Fibroblast of skin of abdomen (primary cell): ENCODE measurements around the gene PDE7B.
A peak's percentile ranks its signal among the peaks of the same experiment; 100 is the strongest.
"Not testable (repeated sequence)": the region's sequence is repeated elsewhere in the genome, so short reads cannot be mapped to it uniquely, and the experiment has no call there.

Source experiments
- DNase-seq: peaks from one replicate; pipeline ENCODE4 v3.0.0-alpha.2; 2013

PDE7B gene

GRCh38 chr6:135850882-135851281 lies 619 bp upstream of the PDE7B start:
- peak; percentile 5 for DNase-seq

GRCh38 chr6:135852746-135853145 lies 1.2 kb downstream of the PDE7B start:
- no peak for DNase-seq

GRCh38 chr6:135853227-135853626 lies 1.7 kb downstream of the PDE7B start:
- peak; percentile 35 for DNase-seq

- no peak for DNase-seq
These were observed 2.5 kb downstream of the PDE7B start for GRCh38 chr6:135853986-135854385.

- no peak for DNase-seq
These were observed 3.3 kb downstream of the PDE7B start for GRCh38 chr6:135854799-135855198.

- DNase-seq: no peak
These were observed 7.4 kb downstream of the PDE7B start for GRCh38 chr6:135858931-135859330.

- no peak for DNase-seq
These were observed 8.9 kb downstream of the PDE7B start for GRCh38 chr6:135860361-135860760.

- no peak for DNase-seq
These were observed 9.7 kb downstream of the PDE7B start for GRCh38 chr6:135861189-135861588.

- not testable (repeated sequence) for DNase-seq
These were observed 13.4 kb downstream of the PDE7B start for GRCh38 chr6:135864929-135865328.

- DNase-seq: no peak
These were observed 15.1 kb downstream of the PDE7B start for GRCh38 chr6:135866445-135867123.

GRCh38 chr6:135867332-135867731 lies 15.8 kb downstream of the PDE7B start:
- no peak for DNase-seq

- DNase-seq: no peak
These were observed 18.4 kb downstream of the PDE7B start for GRCh38 chr6:135869857-135870256.

- peak; percentile 95 for DNase-seq
These were observed 19.2 kb downstream of the PDE7B start for GRCh38 chr6:135870722-135871121.

- peak; percentile 69 for DNase-seq
These were observed 19.8 kb downstream of the PDE7B start for GRCh38 chr6:135871296-135871695.

- DNase-seq: peak; percentile 77
These were observed 20.4 kb downstream of the PDE7B start for GRCh38 chr6:135871878-135872277.

- DNase-seq: no peak
These were observed 23.9 kb downstream of the PDE7B start for GRCh38 chr6:135875446-135875845.

- DNase-seq: no peak
These were observed 24.6 kb downstream of the PDE7B start for GRCh38 chr6:135876058-135876457.

GRCh38 chr6:135877666-135878065 lies 26.2 kb downstream of the PDE7B start:
- no peak for DNase-seq

GRCh38 chr6:135880066-135880972 lies 28.8 kb downstream of the PDE7B start:
- peak; percentile 89 for DNase-seq

GRCh38 chr6:135883045-135883444 lies 31.5 kb downstream of the PDE7B start:
- DNase-seq: peak; percentile 79

GRCh38 chr6:135883536-135883935 lies 32.0 kb downstream of the PDE7B start:
- DNase-seq: no peak

GRCh38 chr6:135884136-135884535 lies 32.6 kb downstream of the PDE7B start:
- no peak for DNase-seq

GRCh38 chr6:135887069-135887468 lies 35.6 kb downstream of the PDE7B start:
- DNase-seq: no peak

GRCh38 chr6:135888818-135889217 lies 37.3 kb downstream of the PDE7B start:
- DNase-seq: no peak
